OCI-LY1 (cell line): ENCODE results near the gene CDH7.

Experiments used
- H2AFZ ChIP-seq: fragments of 200-600 bp; sonication (generic), shearing (Covaris generic); 2 replicates; pipeline ENCODE4 v1.6.0; 2014; ENCODE audit warnings: antibody characterized with exemption, mild to moderate bottlenecking, low read length
- H3F3A ChIP-seq: fragments of 200-600 bp; sonication (generic), shearing (Covaris generic); 2 replicates; pipeline ENCODE4 v1.6.0; 2014; ENCODE audit warnings: mild to moderate bottlenecking, antibody characterized with exemption, low read length, moderate library complexity; ENCODE audit not compliant: insufficient read depth
- H3K27ac ChIP-seq: fragments of 200-600 bp; sonication (generic); 2 replicates; pipeline ENCODE4 v1.5.1; 2014; ENCODE audit warnings: low read length, mixed run types, mild to moderate bottlenecking, low read depth; ENCODE audit not compliant: poor library complexity, severe bottlenecking
- H3K27me3 ChIP-seq: fragments of 200-600 bp; sonication (generic); 2 replicates; pipeline ENCODE4 v1.6.0; 2014; ENCODE audit warnings: antibody characterized with exemption, mild to moderate bottlenecking, low read length, moderate library complexity; ENCODE audit not compliant: insufficient read depth
- H3K36me3 ChIP-seq: fragments of 200-600 bp; sonication (generic); 2 replicates; pipeline ENCODE4 v1.6.1; 2014; ENCODE audit warnings: mild to moderate bottlenecking, antibody characterized with exemption, low read length, moderate library complexity, mixed read lengths; ENCODE audit not compliant: insufficient read depth
- H3K4me1 ChIP-seq: fragments of 200-600 bp; sonication (generic); 2 replicates; pipeline ENCODE4 v1.5.1; 2014; ENCODE audit warnings: mild to moderate bottlenecking, low read length, moderate library complexity; ENCODE audit not compliant: insufficient read depth, severe bottlenecking
- H3K4me2 ChIP-seq: fragments of 200-600 bp; sonication (generic), shearing (Covaris generic); 2 replicates; pipeline ENCODE4 v1.6.1; 2014; ENCODE audit warnings: low read length
- H3K4me3 ChIP-seq: fragments of 200-600 bp; sonication (generic); 2 replicates; pipeline ENCODE4 v1.5.1; 2014; ENCODE audit warnings: low read length, low read depth, mild to moderate bottlenecking, mixed read lengths; ENCODE audit not compliant: poor library complexity, severe bottlenecking
- H3K79me2 ChIP-seq: fragments of 200-600 bp; shearing (Covaris generic); 2 replicates; pipeline ENCODE4 v1.6.1; 2016; ENCODE audit warnings: mixed run types, low read length, mixed read lengths; ENCODE audit not compliant: insufficient read depth
- H3K9ac ChIP-seq: fragments of 200-600 bp; sonication (generic), shearing (Covaris generic); 2 replicates; pipeline ENCODE4 v1.6.1; 2014; ENCODE audit warnings: mild to moderate bottlenecking, low read length, mixed read lengths
- H3K9me2 ChIP-seq: fragments of 200-600 bp; sonication (generic), shearing (Covaris generic); 2 replicates; pipeline ENCODE4 v1.6.1; 2014; ENCODE audit warnings: low read depth, mild to moderate bottlenecking, low read length, mixed read lengths
- H3K9me3 ChIP-seq: fragments of 200-600 bp; shearing (Covaris generic); 2 replicates; pipeline ENCODE4 v1.6.1; 2014; ENCODE audit warnings: low read length, mixed read lengths
- H4K20me1 ChIP-seq: fragments of 200-600 bp; sonication (generic), shearing (Covaris generic); 2 replicates; pipeline ENCODE4 v1.6.0; 2016; ENCODE audit warnings: mild to moderate bottlenecking, low read length; ENCODE audit not compliant: insufficient read depth
- CTCF ChIP-seq: fragments of 200-600 bp; sonication (generic), shearing (Covaris generic); IDR thresholded peaks from 2 replicates; pipeline ENCODE4 v1.5.1; 2017; ENCODE audit warnings: mild to moderate bottlenecking, antibody characterized with exemption, low read length, moderate library complexity, mixed read lengths
- EZH2 ChIP-seq: fragments of 200-600 bp; sonication (generic), shearing (Covaris generic); IDR thresholded peaks from 2 replicates; pipeline ENCODE4 v1.8.0; 2017; ENCODE audit warnings: borderline replicate concordance, mixed run types, mild to moderate bottlenecking, antibody characterized with exemption, low read length, moderate library complexity, mixed read lengths

The CDH7 gene

GRCh38 chr18:65901522-65901921 lies 150.7 kb downstream of the CDH7 start:
- Histone ChIP-seq H3K4me1 (no peaks in the 10 kb centered on the region), H4K20me1 (no peaks in the 10 kb centered on the region), H3K27me3 (no peaks in the 10 kb centered on the region), H3K36me3 (no peaks in the 10 kb centered on the region), H3F3A (no peaks in the 10 kb centered on the region), H2AFZ (no peak overlapping the region), H3K4me2 (no peak overlapping the region), H3K27ac (no peak overlapping the region), H3K79me2 (no peaks in the 10 kb centered on the region), H3K9ac (no peak overlapping the region), H3K9me2 (no peaks in the 10 kb centered on the region), H3K9me3 (no peaks in the 10 kb centered on the region), H3K4me3 (no peak overlapping the region)
- TF ChIP-seq CTCF = no peak
- TF ChIP-seq EZH2 = no peak

GRCh38 chr18:65906621-65907034 lies 155.8 kb downstream of the CDH7 start:
- no peak overlapping the region for H3K27ac ChIP-seq
- no peaks in the 10 kb centered on the region for H3K4me1 ChIP-seq
- no peak overlapping the region for H2AFZ ChIP-seq
- H4K20me1 ChIP-seq = no peaks in the 10 kb centered on the region
- no peaks in the 10 kb centered on the region for H3F3A ChIP-seq
- H3K36me3 ChIP-seq = no peaks in the 10 kb centered on the region
- no peaks in the 10 kb centered on the region for H3K79me2 ChIP-seq
- H3K4me2 ChIP-seq = no peak overlapping the region
- H3K4me3 ChIP-seq = no peak overlapping the region
- no peak for TF ChIP-seq CTCF
- H3K27me3 ChIP-seq = no peaks in the 10 kb centered on the region
- H3K9me2 ChIP-seq = no peaks in the 10 kb centered on the region
- no peak overlapping the region for H3K9ac ChIP-seq
- no peaks in the 10 kb centered on the region for H3K9me3 ChIP-seq

- Histone ChIP-seq H3K27ac (no peak overlapping the region), H3K4me3 (no peak overlapping the region), H3K27me3 (no peaks in the 10 kb centered on the region), H4K20me1 (no peaks in the 10 kb centered on the region), H3F3A (no peaks in the 10 kb centered on the region), H3K9me2 (no peaks in the 10 kb centered on the region), H3K36me3 (no peaks in the 10 kb centered on the region), H3K9me3 (no peaks in the 10 kb centered on the region), H3K9ac (no peak overlapping the region), H3K4me1 (no peaks in the 10 kb centered on the region), H2AFZ (no peak overlapping the region), H3K79me2 (no peaks in the 10 kb centered on the region), H3K4me2 (no peak overlapping the region)
- no peak for TF ChIP-seq CTCF
- TF ChIP-seq EZH2 = no peak
These were observed 156.5 kb downstream of the CDH7 start for GRCh38 chr18:65907281-65907680.
